GM19351 (cell line): ENCODE measurements around the gene LUC7L.
"Not testable (repeated sequence)": the region's sequence is repeated elsewhere in the genome, so short reads cannot be mapped to it uniquely, and the experiment has no call there.

ENCODE experiments used
- ATAC-seq: cut with Tn5 transposase; IDR thresholded peaks from one replicate; pipeline ENCODE4 v1.9.1; 2021; ENCODE audit warnings: mild to moderate bottlenecking, moderate library complexity; ENCODE audit not compliant: unreplicated experiment

Gene LUC7L

DNA sequence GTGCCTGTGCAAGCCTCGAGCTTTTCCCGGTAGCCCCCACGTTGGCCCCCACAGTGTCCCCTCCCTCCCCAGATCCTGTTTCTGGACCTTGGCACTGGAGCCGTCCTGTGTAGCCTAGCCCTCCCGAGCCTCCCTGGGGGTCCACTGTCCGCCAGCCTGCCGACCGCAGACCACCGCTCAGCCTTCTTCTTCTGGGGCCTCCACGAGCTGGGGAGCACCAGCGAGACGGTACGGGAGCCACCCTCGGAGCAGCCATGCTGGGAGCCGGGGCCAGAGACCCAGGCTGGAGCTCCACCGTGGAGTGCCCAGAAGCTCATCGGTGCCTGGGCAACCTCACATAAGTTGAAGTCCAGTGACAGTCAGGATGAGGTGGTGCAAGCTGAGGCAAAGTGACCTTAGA, 34.7 kb upstream of the LUC7L start:
- ATAC-seq = no peak

DNA sequence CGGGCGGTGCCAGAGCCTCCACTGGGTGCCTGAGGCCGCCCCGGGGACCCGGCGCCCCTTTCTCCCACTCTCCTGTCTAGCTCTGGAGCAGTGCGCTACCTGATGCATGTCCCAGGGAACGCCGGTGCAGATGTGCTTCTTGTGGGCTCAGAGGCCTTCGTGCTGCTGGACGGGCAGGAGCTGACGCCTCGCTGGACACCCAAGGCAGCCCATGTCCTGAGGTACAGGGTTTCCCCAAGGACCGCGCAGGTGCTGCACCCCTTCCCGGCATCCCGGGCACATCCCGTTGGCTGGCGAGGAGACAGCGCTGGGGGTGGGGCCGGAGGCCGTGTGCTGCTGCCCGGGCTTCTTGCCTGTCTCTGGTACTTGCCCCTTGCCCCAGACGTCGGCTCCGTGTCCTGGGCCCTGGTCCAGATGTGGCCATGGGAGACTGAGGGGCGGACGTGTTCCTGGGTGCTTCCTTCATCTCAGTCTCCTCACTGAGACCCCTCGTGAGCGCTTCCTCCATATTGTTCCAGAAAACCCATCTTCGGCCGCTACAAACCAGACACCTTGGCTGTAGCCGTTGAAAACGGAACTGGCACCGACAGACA, 34.0 kb upstream of the LUC7L start:
- ATAC-seq = no peak

DNA sequence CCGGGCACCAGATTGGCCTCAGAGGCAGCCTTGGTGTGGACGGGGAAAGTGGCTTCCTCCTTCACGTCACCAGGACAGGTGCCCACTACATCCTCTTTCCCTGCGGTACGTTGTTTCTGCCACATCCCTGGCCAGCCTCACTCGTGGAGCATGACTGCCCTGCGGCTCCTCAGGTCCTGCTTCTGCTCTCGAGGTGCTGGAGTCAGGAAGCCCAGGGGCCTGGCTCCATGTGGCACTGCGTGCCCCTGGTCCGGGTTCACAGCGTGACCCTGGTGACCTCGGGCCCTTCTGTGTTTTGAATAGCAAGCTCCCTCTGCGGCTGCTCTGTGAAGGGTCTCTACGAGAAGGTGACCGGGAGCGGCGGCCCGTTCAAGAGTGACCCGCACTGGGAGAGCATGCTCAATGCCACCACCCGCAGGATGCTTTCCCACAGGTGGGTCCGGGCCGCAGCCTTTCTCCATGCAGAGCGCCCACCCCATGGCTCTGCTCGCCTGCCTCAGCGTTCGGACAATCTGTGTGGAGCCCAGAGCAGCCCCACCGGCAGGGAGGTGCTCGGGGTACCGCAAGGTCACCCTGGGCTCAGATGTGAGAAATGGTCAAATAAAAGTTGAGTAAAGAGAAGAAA, 33.0 kb upstream of the LUC7L start:
- no peak for ATAC-seq

DNA sequence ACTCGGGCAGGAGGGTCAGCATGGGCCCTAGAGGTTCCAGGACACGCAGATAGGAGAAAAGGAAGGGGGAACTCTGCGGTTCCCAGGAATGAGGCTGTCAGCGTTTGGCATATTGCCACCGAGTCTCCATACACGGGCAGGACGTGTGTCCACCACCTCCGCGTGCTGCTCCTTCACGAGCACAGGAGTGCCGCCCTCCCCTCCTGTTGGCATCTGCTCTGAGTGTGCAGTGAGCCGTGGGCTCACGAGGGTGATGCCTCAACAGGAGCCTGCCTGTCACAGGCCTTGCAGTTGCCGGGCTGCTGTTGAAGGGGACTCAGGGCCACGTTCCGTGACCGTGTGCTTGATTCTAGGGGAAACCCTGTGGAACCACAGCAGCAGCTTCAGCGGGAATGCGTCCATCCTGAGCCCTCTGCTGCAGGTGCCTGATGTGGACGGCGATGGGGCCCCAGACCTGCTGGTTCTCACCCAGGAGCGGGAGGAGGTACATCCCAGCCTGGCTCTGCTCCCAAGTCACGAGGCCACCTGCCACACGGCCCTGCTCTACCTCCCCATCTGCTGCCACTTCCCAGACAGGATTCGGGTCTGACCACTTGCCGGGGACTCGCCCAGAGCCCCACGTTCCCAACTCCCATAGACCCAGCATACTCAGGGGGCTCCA, 31.9 kb upstream of the LUC7L start:
- ATAC-seq = no peak

DNA sequence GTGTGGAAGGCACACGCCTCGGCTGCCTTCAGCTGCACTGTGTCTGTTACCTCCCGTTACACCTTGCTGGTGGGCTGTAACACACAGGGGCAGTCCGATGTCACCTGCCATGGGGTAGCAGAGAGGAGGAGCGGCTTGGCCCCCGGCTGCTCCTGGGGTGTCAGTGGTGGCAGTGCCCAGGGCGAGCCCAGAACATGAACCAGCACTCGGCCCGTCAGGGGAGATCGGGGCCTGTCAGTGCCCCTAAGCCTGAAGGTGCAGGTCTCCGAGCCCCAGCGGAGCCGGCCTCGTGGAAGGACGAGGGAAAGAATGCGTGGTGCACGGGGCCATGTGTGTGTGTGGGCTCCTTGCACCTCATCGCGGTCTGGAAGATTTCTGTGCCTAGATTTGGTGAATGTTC, 31.1 kb upstream of the LUC7L start:
- no peak for ATAC-seq

DNA sequence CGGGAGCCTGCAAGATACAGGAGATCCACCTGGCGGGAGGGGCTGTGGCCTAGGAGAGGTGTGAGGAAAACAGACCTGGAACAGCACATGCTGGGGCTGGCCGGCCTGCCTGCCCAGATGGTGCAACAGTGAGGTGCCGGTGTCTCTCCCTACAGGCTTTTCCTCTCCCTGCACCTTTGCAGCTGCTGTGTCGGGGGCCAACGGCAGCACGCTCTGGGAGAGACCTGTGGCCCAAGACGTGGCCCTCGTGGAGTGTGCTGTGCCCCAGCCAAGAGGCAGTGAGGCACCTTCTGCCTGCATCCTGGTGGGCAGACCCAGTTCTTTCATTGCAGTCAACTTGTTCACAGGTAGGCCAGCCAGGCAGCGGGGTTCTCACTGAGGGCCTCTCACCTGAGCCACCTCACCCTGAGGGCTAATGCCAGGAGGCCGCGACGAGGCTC, 30.6 kb upstream of the LUC7L start:
- no peak for ATAC-seq

DNA sequence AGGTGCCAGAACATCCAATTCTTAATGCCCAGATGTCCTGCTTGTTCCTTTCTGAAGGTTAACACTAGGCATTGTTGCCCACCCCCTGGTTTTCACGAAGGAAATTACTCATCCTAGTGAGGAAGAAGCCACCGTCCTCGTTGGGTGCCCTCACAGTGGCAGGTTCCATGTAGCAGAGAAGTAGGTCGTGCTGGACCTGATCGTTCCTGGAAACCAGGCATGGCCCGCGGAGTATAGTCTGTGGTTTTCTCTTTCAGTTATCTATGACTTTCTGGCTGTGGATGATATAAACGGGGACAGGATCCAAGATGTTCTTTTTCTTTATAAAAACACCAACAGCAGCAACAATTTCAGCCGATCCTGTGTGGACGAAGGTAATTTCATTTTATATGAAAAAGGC, 30.0 kb upstream of the LUC7L start:
- no peak for ATAC-seq

DNA sequence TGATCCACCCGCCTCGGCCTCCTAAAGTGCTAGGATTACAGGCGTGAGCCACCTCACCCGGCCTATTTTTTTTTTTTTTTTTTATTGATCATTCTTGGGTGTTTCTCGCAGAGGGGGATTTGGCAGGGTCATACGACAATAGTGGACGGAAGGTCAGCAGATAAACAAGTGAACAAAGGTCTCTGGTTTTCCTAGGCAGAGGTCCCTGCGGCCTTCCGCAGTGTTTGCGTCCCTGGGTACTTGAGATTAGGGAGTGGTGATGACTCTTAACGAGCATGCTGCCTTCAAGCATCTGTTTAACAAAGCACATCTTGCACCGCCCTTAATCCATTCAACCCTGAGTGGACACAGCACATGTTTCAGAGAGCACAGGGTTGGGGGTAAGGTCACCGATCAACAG, 28.8 kb upstream of the LUC7L start:
- not testable (repeated sequence) for ATAC-seq

DNA sequence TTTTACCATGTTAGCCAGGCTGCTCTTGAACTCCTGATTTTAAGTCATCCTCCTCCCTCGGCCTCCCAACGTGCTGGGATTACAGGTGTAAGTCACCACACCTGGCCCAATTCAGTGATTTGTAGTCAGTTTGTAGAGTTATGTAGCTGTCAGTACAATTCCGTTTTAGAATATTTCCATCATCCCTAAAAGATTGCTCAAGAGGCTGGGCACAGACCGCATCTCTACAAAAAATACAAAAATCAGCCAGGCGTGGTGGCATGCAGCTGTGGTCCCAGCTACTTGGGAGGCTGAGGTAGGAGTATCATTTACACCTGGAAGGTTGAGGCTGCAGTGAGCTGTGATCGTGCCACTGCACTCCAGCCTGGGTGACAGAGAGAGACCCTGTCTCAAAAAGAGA, 25.9 kb upstream of the LUC7L start:
- no peak for ATAC-seq

DNA sequence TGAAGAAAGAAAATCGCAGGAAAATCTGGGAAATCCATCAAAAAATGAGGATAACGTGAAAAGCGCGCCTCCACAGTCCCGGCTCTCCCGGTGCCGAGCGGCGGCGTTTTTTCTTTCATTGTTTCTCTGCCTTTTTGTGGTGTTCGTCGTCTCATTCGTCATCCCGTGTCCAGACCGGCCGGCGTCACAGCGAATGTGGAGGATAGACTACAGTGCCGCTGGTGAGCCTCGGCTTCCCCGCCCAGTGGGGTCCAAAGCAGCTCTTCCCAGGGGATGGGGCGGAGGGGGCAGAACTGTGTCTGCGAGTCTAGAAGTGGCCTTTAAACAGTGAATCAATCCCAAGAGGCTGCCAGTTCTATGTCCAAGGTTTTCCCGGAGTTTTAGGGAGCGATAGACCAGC, 25.2 kb upstream of the LUC7L start:
- no peak for ATAC-seq

DNA sequence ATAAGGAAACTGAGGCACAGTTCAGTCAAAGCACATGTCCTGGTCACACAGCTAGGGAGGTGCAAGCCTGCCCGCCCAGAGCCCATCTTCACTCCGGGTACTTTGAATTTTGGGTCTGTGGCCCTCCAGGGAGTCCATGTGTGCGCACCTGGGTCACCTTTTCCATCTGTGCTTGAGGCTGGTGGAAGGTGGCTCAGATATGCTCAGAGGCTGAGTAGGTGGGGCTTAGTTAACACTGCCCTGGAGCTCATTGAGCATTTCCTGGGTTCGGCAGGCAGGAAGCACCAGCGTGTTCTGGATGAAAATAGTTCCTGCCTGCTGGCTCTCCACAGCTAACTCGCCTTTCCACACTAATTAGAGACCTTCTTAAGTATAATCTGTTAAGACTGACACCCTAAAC, 24.6 kb upstream of the LUC7L start:
- ATAC-seq = no peak

DNA sequence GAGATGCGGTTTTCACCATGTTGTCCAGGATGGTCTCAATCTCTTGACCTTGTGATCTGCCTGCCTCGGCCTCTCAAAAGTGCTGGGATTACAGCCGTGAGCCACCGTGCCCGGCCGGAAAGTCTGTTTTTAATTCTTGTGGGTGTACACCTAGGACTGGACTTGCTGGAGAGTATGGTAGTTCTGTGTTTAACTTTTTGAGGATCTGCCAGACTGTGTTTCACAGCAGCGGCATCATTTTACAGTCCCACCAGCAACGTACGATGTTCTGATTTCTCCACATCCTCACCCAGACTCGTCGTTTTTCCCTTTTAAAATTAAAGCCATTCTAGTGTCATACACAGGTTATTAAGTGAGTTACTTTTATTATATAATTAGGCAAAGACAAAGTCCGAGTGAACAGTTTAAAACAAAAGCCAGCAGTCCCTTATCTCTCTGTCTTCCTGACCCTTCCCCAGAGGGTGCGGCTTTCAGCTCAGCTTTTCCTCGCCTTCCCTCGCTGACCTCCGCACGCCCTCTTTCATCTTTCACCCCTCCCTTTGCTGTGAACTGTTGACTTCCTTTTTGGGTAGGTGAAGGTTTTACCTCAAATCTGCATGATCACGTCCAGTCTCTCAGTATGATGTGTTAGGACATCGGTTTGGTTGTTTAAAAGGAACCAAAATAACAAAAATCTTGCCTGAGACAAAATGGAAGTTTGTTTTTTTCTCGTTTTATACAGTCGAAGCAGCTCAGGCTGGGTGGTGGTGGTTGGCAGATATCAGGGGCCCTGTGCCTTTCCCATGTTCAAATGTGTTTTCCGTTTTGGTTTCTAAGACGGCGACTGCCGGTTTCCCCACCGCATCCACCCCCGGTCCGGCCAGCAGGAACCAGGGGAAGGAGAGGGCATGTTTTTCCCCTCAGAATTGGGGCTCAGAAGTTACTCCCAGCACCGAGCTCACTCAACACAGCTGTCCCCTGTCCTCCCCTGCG, 23.4 kb upstream of the LUC7L start:
- ATAC-seq = no peak

DNA sequence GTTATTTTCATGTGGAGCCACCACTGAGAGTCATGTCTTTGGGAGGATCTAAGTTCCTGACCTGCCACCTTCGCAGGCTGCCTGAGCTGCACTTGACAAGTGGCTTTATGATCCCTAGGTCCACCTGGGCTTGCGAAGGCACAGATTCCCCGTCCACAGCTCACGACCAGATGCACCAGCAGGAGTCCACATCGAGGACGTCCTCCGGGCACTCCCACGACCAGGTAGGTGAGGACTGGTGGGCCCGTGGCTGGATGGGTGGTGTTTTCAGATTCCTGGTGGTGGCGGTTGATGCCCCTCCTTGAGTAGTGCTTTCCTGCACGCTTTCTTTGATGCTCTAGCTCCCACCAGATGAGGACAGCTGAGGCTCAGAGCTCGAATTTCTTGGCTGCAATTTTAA, 20.2 kb upstream of the LUC7L start:
- no peak for ATAC-seq

DNA sequence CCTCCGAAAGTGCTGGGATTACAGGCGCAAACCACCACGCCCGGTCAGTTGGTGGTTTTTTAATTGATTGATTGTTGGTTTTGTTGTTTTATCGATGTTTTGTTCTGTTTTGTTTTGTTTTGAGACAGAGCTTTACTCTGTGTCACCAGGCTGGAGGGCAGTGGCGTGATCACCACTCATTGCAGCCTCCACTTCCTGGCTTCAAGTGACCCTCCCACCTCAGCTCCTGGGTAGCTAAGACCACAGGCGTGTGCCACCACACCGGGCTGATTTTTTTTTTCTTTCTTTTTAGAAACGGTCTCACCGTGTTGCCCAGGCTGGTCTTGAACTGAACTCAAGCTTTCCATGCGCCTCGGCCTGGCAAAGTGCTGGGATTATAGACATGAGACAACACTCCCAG, 17.8 kb upstream of the LUC7L start:
- no peak for ATAC-seq

DNA sequence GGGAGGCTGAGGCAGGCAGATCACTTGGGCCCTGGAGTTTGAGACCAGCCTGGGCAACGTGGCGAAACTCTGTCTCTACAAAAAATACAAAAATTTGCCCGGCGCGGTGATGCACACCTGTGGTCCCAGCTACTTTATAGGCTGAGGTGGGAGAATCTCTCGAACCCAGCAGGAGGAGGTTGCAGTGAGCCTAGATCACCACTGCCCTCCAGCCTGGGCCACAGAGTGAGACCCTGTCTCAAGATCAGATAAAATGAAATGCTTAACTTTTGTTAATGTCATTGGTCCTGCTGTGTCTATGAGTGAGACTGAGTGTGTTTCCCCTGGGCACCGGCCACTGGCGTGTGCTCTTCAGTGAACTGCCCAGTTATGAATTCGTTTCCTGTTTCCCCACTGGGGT, 15.9 kb upstream of the LUC7L start:
- ATAC-seq = no peak

DNA sequence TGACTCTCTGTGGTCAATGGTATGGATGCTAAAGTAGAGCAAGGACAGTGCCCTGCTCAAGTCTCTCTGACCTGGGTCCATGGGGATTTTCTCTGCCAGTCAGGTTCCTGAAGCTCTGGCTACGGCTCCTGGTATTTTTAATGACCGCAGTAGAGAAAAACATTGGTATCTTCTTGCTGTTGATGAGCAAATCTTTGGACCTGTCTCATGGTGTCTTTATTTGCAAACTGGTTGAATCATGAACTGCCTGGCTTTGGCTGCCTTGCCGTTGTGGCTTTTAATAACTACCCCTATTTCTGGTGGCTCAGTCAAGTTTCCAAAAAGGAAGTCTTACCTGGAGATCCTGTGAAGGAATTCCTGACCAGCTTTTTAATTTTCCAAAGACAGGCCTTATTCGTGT, 14.1 kb upstream of the LUC7L start:
- ATAC-seq = no peak

DNA sequence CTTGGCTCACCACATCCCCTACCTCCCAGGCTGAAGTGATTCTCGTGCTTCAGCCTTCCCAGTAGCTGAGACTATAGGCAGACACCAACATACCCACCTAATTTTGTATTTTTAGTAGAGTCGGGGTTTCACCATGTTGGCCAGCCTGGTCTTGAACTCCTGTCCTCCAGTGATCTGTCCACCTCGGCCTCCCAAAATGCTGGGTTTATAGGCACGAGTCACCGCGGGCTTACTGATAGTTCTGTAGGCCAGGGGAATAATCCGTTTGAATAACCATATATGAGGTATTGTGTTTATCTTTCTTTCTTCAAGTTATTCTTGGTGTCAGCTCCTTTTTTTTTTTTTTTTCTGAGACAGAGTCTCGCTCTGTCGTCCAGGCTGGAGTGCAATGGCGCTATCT, 13.0 kb upstream of the LUC7L start:
- ATAC-seq = no peak

DNA sequence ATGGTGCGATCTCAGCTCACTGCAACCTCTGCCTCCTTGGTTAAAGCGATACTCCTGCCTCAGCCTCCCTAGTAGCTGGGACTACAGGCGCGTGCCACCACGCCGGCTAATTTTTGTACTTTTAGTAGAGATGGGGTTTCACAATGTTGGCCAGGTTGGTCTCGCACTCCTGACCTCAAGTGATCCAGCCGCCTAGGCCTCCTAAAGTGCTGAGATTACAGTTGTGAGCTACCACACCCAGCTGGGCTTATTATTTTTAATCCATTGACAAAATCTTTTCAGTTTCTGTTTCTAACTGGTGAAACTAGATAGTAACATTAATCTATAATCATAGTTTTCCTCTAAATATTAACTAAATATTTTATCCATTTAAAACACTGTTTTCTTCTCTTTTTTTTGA, 11.3 kb upstream of the LUC7L start:
- ATAC-seq = no peak

DNA sequence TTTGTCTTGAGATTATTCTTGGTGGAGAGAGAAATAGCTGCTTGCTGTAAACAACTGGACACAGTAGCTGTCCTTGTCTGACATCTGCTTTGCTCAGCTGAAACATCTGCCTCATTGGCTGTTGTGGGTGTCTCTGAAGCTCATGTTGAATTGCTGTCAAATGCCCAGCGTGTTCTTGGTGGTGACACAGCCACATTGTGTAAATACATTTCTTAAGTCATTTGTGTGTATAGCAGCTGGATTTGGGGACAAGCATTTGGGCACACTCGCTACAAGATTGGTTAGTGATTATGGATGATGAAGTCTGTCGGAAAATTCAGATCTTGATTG, 10.7 kb upstream of the LUC7L start:
- no peak for ATAC-seq

DNA sequence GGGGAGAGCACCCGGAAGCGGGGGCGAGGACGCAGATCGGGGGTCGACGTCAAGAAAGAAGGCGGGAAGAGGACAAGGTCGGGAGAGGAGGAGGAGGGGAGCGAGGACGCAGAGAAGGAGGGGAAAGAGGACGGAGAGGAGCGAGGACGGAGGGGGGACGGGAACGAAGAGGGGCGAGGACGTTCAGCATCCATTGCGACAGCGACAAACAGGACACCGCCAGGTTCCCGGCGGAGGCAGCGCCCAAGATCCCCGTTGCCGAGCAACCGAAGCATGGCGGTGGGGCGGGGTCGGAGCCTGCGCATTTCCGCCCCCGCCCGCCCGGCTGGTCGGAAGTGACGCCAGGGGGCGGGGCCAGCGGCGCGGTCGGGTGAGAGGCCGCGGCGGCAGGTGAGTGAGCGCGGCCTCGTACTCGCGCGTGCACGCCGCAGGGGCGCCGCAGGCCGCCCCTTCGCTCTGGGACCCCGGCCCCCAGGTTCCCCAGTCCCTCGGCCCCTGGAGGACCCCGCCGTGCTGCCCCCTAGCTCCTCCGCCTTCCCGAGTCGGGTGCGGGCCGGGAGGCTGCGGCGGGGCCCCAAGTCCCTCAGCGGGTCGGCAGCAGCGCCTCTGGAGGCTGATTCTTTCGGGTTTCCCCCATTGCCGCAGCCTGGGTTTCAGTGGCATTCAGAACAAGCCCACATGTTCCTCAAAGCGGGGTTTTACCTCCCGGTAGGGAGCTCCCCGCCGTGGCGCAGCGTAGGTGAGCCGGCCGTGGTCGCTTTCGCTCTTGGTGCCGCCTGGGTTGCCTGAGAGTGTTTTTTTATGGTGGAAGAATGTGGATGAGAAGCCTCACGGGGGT, 5.4 kb upstream of the LUC7L start, which contains the start of gene FAM234A:
TSS of gene FAM234A (plus strand) at position 354 of the 838 bp plus-strand sequence. CDS start 19,593 bp downstream, outside the sequence.
- ATAC-seq = peak; percentile 83

DNA sequence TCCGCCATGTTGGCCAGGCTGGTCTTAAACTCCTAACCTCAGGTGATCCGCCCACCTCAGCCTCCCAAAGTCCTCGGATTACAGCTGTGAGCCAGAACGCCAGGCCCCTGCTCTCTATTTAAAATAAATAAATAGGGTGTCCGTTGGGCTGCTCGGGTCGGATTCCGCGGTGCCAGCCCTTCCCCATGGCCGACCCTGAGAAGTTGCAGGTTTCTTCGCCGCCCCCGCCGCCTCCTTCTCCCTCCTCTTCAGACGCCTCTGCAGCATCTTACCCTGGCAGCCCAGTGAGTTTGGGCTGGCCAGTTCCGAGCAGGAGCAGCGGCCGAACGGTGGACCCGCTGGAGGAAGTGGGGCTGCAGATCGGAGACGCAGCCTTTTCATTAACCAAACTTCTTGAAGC, 1.7 kb upstream of the LUC7L start:
- ATAC-seq = no peak
